GM06990 (cell line): ENCODE results near the gene CLCNKB.

Experiments
- DNase-seq: peaks from one replicate; pipeline ENCODE4 v3.0.0-alpha.2; 2011; ENCODE audit not compliant: insufficient read length; ENCODE audit errors: extremely low read depth
- H3K27me3 ChIP-seq: replicated peaks from 2 replicates; pipeline ENCODE4 v1.6.0; 2011; ENCODE audit warnings: low read length; ENCODE audit not compliant: control insufficient read depth, insufficient read depth
- H3K36me3 ChIP-seq: 2 replicates; pipeline ENCODE4 v1.5.1; 2011; ENCODE audit warnings: low read length; ENCODE audit not compliant: control insufficient read depth, insufficient read depth
- H3K4me3 ChIP-seq: replicated peaks from 2 replicates; pipeline ENCODE4 v1.5.1; 2011; ENCODE audit warnings: low read depth, mild to moderate bottlenecking, control low read depth, low read length
- TF ChIP-seq, protein P1 (sequence below): IDR thresholded peaks from 2 replicates; pipeline ENCODE4 v1.5.1; 2011; ENCODE audit warnings: low read length, control low read depth, mild to moderate bottlenecking, inconsistent platforms; ENCODE audit not compliant: insufficient read depth, poor library complexity, severe bottlenecking

The CLCNKB gene

DNA sequence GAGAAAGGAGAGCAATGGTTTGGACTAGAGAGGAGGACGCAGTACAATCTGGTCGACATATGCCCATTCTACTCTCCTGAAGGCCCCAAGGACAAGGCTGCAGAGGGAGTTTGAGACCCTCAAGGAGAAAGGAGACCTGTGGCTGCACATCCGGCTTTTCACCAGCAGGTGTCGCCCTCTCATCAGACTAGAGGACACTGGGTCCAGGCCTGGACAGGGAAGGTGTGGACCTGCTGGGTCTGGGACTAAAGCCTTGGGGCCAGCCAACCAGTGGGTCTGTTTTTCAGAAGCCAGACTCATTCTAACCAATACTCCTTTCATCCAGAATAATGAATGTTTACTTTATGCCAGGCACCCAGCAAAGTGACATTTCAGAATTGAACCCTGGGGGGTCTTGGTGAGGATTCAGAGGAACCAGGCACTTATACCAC is 34.5 kb upstream of the CLCNKB start:
- no peaks in the 10 kb centered on the region for H3K36me3 ChIP-seq
- H3K4me3 ChIP-seq = no peak overlapping the region
- TF ChIP-seq, protein P1, sequence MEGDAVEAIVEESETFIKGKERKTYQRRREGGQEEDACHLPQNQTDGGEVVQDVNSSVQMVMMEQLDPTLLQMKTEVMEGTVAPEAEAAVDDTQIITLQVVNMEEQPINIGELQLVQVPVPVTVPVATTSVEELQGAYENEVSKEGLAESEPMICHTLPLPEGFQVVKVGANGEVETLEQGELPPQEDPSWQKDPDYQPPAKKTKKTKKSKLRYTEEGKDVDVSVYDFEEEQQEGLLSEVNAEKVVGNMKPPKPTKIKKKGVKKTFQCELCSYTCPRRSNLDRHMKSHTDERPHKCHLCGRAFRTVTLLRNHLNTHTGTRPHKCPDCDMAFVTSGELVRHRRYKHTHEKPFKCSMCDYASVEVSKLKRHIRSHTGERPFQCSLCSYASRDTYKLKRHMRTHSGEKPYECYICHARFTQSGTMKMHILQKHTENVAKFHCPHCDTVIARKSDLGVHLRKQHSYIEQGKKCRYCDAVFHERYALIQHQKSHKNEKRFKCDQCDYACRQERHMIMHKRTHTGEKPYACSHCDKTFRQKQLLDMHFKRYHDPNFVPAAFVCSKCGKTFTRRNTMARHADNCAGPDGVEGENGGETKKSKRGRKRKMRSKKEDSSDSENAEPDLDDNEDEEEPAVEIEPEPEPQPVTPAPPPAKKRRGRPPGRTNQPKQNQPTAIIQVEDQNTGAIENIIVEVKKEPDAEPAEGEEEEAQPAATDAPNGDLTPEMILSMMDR = peak; percentile 94
- no peaks in the 10 kb centered on the region for H3K27me3 ChIP-seq
- no peak for DNase-seq

DNA sequence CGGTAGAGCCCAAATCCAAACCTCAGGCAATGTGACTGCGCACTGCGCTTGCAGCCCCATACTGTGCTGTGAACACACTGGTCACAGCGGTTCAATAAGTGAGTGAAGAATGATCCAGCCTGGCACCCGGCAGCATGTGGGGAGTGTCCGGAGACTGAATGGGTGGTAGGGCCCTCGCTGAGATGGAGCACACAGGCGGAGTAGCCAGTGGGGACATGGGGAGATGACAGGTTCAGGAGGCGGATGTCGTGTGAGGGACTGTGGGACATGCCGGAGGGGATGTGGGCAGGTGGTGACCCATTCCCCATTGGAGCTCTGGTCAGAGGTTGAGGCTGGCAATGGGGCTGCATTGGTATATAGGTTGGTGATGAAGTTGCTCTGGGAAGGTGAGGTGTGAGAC is 33.9 kb upstream of the CLCNKB start:
- TF ChIP-seq, protein P1 = no peak
- Histone ChIP-seq H3K27me3 (no peaks in the 10 kb centered on the region), H3K36me3 (no peaks in the 10 kb centered on the region), H3K4me3 (no peak overlapping the region)
- DNase-seq = no peak

DNA sequence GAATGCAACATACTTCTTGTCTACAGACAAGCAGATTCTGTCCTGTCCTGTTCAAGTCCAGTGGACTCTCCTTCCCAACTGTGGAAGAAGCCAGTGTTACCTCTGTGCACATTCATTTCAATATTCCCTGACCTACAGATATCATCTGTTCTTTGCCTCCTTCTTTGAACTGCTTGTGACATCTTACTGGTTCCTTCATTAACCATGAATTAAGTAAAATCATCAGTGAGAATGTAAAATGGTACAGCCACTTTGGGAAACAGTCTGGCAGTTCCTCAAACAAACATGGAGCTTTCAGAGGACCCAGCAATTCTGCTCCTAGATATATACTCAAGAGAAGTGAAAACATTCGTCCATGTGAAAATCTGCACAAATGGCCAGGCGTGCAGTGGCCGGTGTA is 32.7 kb upstream of the CLCNKB start:
- no peaks in the 10 kb centered on the region for H3K27me3 ChIP-seq
- no peak for DNase-seq
- TF ChIP-seq, protein P1 = no peak
- no peaks in the 10 kb centered on the region for H3K36me3 ChIP-seq
- no peak overlapping the region for H3K4me3 ChIP-seq

DNA sequence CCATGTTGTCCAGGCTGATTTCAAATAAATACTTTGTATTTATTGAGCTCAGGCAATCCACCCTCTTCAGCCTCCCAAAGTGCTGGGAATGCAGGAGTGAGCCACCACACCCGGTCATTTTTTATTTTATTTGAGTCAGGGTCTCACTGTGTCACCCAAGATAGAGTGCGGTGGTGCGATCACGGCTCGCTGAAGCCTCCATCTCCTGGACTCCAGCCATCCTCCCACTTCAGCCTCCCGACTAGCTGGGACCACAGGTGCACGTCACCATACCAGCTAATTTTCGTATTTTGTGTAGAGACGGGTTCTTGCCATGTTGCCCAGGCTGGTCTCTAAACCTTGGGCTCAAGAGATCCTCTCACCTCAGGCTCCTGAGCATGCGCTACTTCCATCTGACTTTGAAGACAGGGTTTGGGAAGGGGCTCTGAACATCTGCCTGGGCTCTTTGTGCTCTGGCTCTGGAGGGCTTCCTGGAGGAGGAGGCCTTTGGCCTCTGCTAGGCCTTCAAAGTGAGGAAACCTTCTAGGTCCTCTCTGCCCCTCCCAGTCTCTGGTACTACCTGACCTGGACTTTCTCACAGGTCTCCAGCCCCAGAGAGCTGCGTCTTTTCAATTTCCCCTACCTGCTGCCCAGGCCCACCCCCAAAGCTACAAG is 31.5 kb upstream of the CLCNKB start:
- no peak overlapping the region for H3K4me3 ChIP-seq
- TF ChIP-seq, protein P1 = no peak
- H3K27me3 ChIP-seq = no peaks in the 10 kb centered on the region
- no peaks in the 10 kb centered on the region for H3K36me3 ChIP-seq
- no peak for DNase-seq

DNA sequence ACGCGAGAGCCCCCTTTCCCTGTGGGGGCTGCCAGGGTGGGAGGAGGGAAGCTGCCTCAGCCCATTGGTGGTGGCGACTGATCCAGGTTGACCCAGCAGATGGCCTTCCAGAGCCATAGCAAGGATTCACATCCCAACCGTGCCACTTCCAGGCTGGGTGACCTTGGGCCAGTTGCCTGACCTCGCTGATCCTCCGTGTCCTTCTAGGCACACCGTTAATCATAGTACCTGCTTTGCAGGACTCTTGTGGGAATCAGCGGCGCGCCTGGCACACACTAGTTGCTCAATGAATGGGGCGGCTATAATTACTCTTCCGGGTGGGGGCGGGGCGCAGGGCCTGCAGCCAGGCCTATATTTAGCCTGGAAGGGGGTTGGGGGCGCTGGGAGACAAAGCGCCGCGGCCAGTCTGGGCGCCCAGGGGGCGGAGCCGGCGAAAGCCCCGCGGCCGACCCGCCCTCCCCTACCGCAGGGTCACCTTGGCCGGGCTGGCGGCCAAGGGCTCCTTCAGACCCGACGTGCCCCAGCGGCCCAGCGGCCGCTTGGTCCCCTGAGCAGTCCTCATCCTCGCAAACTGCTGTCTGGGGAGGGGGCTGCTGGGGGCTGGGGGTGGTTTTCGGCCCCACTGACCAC is 30.9 kb upstream of the CLCNKB start:
- DNase-seq = peak; percentile 71
- no peaks in the 10 kb centered on the region for H3K27me3 ChIP-seq
- H3K4me3 ChIP-seq = peak overlapping the region; percentile 22
- H3K36me3 ChIP-seq = no peaks in the 10 kb centered on the region
- TF ChIP-seq, protein P1 = no peak
